Activated naive CD8-positive, alpha-beta T cell treated with anti-CD3 and anti-CD28 coated beads, Interleukin-2, amount 50 U/mL, for 24 hours (primary cell): ENCODE measurements around the gene CD164.

ENCODE experiments used
- ATAC-seq: fragments of 150-1000 bp; cut with Tn5 transposase; one replicate; pipeline ENCODE4 v1.10.0; 2021
- DNase-seq: peaks from one replicate; pipeline ENCODE4 v3.0.0; 2021
- H3K27ac Mint-ChIP-seq: one replicate; pipeline ENCODE4 v1.8.0; 2021; ENCODE audit warnings: mild to moderate bottlenecking, mixed read lengths
- H3K27me3 Mint-ChIP-seq: one replicate; pipeline ENCODE4 v1.8.0; 2021; ENCODE audit warnings: mixed read lengths
- H3K36me3 Mint-ChIP-seq: one replicate; pipeline ENCODE4 v1.8.0; 2021; ENCODE audit warnings: low read depth, mixed read lengths
- H3K4me1 Mint-ChIP-seq: one replicate; pipeline ENCODE4 v1.8.0; 2021; ENCODE audit warnings: mixed read lengths
- H3K4me3 Mint-ChIP-seq: one replicate; pipeline ENCODE4 v1.8.0; 2021; ENCODE audit warnings: mild to moderate bottlenecking, moderate library complexity, mixed read lengths
- H3K9me3 Mint-ChIP-seq: one replicate; pipeline ENCODE4 v1.8.0; 2021; ENCODE audit warnings: mixed read lengths

CD164 gene

DNA sequence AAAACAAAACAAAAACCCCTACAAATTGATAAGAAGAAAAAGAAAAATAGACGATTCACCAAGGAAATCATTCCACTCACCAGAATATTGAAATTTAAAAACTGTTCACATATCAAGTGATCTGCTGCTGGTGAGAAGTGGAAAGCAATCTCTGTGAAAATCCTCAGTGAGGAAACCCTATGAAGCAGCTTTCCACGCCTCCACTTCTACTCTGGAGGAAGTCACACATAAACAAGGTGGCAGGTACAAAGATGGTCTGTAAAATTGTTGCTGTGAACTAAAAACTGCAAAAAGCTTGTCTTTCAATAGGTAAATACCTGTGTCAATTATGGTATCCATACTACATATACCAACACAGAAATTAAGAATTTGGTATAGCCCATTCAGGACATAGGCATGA lies 18.5 kb downstream of the CD164 start:
- no peak overlapping the region for H3K27ac Mint-ChIP-seq
- no peak for ATAC-seq
- H3K27me3 Mint-ChIP-seq: no peaks in the 10 kb centered on the region
- H3K4me3 Mint-ChIP-seq: no peak overlapping the region
- no peak for DNase-seq
- H3K36me3 Mint-ChIP-seq: peaks cover 82% of the 10 kb centered on the region
- H3K4me1 Mint-ChIP-seq: peaks cover 18% of the 10 kb centered on the region
- no peaks in the 10 kb centered on the region for H3K9me3 Mint-ChIP-seq

DNA sequence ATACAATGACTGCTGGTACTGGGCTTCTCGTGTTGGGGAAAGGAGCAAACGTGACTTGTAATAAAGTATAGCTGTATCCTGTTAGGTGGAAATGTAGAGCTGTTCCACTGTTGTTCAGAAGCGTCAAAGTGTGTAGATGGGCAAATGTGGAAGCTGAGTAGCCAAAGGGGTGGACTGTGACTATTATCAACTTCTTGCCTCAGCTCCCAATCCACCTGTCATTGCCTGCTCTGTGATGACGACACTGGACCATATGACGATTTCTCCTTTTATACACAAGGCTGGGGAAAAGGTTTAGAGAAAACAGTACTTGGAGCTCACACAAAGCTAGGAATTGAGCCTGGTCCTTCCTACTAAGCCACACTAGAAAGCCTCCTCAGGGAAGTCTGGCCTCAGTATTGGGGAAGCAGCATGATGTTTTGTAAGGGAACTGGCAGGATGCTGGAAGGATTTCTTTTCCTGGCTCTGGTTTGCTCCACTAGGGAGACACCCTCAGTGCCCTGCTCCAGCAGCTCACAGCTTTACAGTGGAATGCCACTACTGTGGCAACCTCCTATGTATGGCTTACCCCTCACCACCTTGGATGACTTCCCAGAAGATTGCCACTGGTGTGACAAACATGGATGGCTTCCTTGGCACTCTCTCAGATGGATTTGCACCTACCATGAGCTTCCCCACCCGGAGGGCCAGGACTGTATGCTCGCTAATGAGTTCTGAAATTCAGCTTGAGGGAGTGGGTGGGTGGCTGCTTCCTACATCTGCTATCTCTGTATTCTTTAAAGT lies 20.0 kb downstream of the CD164 start:
- no peak for DNase-seq
- peaks cover 86% of the 10 kb centered on the region for H3K36me3 Mint-ChIP-seq
- no peaks in the 10 kb centered on the region for H3K27me3 Mint-ChIP-seq
- peaks cover 14% of the 10 kb centered on the region for H3K4me1 Mint-ChIP-seq
- no peaks in the 10 kb centered on the region for H3K9me3 Mint-ChIP-seq
- no peak overlapping the region for H3K27ac Mint-ChIP-seq
- no peak for ATAC-seq
- H3K4me3 Mint-ChIP-seq: no peak overlapping the region

DNA sequence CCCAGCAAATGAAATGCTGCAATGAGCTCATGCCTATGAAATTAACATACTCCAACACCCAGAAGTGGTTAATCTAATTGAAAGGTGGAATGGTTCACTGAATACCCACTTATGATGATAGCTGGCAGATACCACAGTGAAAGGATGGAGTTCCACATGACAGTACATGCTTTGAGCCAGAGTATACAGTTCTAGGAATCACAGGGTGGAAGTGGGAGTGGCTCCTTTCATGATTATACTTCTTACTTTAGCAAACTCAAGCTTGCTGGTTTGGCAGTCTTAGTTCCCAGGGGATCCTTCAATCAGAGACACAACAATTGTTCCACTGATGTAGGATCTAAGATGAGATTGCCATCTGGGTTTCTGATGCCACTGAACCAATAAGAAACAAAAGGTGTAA lies 21.5 kb downstream of the CD164 start:
- ATAC-seq (no peak), DNase-seq (no peak)
- peaks cover 83% of the 10 kb centered on the region for H3K36me3 Mint-ChIP-seq
- H3K27me3 Mint-ChIP-seq: no peaks in the 10 kb centered on the region
- no peak overlapping the region for H3K4me3 Mint-ChIP-seq
- H3K27ac Mint-ChIP-seq: no peak overlapping the region
- no peaks in the 10 kb centered on the region for H3K9me3 Mint-ChIP-seq
- H3K4me1 Mint-ChIP-seq: peaks cover 13% of the 10 kb centered on the region

DNA sequence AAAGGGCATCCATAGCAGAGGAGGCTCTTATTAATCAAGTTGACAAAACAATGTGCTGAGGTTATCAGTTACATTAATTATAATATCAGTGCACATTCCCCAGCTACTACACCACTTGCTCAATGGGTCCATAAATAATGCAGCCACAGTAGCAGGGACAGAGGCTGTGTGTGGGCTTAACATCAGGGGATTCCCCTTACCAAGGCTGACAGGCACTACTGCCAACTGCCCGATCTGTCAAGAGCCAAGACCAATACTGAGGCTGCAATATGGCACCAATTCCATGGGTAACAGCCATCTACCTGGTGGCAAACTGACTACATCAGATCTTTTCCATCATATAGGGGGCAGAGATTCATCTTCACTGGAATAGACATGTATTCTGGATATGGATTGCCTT lies 22.0 kb downstream of the CD164 start:
- peaks cover 13% of the 10 kb centered on the region for H3K4me1 Mint-ChIP-seq
- DNase-seq (no peak), ATAC-seq (no peak)
- no peak overlapping the region for H3K27ac Mint-ChIP-seq
- no peaks in the 10 kb centered on the region for H3K27me3 Mint-ChIP-seq
- H3K36me3 Mint-ChIP-seq: peaks cover 86% of the 10 kb centered on the region
- H3K4me3 Mint-ChIP-seq: no peak overlapping the region
- no peaks in the 10 kb centered on the region for H3K9me3 Mint-ChIP-seq

DNA sequence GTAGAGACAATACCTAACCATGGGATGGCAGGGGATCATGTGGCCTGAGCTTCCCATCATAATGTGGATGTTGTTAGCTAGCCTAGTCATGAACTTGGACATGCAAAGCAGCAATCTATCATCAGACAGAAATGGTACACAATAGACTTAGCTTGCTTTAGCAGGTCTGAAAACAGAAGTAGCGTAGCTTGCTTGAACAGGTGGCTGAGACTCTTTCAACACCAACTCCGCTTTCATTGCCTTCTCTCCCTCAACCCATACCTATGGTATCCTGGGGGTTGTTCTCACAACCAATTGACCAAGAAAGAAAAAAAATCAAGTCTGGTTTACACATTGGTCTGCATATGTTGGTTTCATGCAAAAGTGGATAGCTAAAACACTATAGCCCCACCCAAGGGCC lies 23.0 kb downstream of the CD164 start:
- H3K27me3 Mint-ChIP-seq: no peaks in the 10 kb centered on the region
- peaks cover 80% of the 10 kb centered on the region for H3K36me3 Mint-ChIP-seq
- DNase-seq (no peak), ATAC-seq (no peak)
- H3K9me3 Mint-ChIP-seq: no peaks in the 10 kb centered on the region
- H3K4me1 Mint-ChIP-seq: peaks cover 12% of the 10 kb centered on the region
- no peak overlapping the region for H3K4me3 Mint-ChIP-seq
- H3K27ac Mint-ChIP-seq: no peak overlapping the region

DNA sequence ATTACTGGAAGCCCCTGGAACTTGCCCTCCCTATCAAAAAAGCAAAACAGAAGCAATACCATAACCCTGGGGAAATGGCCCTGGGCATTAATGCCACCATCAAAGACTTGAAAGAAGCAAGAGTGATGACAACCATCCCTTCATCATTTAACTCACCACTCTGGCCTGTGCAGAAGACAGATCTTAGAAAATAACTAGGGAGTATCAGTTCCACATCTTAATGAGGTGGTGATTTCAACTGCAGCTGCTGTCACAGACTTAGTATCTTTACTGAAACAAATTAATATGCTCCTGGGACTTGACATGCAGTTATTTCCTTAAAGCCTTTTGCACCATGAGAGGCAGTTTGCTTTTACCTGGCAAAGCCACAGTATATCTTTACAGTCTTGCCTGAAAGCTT lies 24.1 kb downstream of the CD164 start:
- Mint-ChIP-seq H3K36me3 (peaks cover 77% of the 10 kb centered on the region), H3K27ac (no peak overlapping the region), H3K27me3 (no peaks in the 10 kb centered on the region), H3K4me1 (peaks cover 5% of the 10 kb centered on the region), H3K9me3 (no peaks in the 10 kb centered on the region), H3K4me3 (no peak overlapping the region)
- DNase-seq (no peak), ATAC-seq (no peak)

DNA sequence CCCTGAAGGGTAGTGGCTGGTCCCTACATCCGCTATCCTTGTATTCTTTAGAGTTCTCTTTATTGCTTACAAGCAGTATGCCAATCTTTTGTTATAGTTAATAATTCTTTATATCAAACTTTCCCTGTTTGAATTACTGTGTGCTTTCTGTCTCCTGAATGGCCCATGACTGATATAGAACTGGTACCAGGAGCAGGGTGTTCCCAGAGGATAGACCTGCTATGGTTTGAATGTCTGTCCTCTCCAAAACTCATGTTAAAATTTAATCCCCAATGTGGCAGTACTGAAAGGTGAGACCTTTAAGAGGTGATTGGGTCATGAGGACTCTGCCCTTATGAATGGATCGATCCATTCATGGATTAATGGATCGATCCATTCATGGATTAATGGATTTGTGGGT lies 26.0 kb downstream of the CD164 start:
- H3K36me3 Mint-ChIP-seq: peaks cover 71% of the 10 kb centered on the region
- ATAC-seq: no peak
- peaks cover 5% of the 10 kb centered on the region for H3K4me1 Mint-ChIP-seq
- DNase-seq: no peak
- H3K9me3 Mint-ChIP-seq: no peaks in the 10 kb centered on the region
- H3K27me3 Mint-ChIP-seq: no peaks in the 10 kb centered on the region
- no peak overlapping the region for H3K27ac Mint-ChIP-seq
- H3K4me3 Mint-ChIP-seq: no peak overlapping the region

DNA sequence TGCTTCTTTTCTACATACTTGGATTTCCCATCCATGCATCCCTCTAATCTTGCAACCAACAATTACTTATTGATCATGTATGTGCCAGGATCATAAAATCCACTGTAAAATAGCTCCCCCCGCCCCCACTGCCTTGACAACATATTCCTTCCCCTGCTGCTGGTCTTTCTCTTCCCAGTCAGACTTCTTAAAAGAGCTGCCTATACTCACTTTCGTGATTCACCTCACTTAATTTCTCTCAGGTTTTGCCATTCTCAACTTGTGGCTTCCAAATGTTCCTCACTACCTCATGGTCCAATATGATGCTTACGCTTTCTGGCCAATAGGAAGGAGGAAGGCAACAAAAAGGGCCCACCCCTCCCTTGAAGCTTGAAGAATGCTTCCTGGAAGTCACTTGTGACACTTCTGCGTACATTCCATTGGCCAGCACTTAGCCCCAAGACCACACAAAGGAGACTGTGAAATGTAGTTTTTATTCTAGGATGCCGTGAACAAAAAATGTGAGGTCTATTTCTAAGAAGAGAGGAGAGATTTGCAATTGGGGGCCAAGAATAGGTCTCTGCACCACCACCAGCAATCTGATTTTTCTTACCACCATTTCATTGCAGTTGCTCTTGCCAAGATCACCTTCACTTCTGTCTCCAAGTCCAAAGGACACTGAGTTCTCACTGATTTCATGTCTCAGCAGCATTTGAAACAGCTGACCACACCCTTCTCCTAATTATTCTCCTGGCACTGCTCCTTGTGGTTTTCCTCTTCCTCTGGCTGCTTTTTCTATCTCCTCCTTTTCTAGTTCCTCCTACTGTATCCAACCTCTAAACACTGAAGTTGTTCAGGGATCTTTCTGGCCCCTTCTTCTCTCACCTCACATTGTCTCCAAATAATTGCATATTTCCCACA lies 30.8 kb downstream of the CD164 start:
- Mint-ChIP-seq H3K36me3 (peaks cover 25% of the 10 kb centered on the region), H3K9me3 (no peaks in the 10 kb centered on the region), H3K4me3 (no peak overlapping the region), H3K27me3 (no peaks in the 10 kb centered on the region), H3K27ac (no peak overlapping the region), H3K4me1 (peaks cover 3% of the 10 kb centered on the region)
- ATAC-seq: no peak
- no peak for DNase-seq

DNA sequence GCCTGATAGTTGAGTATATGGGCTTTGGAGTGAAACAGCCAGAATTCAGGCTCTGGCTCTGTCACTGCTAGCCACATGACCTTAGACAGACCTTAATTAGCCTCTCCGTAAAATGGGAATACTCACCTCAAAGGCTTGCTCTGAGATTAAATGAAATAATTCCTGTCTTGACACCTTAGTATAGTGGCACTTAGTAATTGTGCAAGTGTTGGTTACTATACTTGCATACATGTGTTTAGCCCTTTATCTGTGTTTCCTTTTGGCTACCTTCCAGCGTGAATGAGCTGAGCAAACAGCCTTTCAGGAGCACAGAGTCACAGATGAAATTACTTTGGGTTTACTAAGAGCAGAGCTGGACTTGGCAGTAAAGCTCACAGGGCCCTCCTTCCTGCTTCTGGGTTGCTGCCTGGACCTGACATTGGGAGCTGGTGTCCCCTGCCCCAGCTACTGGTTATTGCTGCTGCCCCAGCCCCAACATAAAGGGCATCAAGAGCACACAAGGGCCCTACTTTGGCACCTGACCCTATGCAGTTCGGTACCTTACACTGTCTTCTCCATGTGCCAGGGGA lies 32.8 kb downstream of the CD164 start:
- no peak for ATAC-seq
- H3K4me1 Mint-ChIP-seq: peaks cover 6% of the 10 kb centered on the region
- no peak for DNase-seq

DNA sequence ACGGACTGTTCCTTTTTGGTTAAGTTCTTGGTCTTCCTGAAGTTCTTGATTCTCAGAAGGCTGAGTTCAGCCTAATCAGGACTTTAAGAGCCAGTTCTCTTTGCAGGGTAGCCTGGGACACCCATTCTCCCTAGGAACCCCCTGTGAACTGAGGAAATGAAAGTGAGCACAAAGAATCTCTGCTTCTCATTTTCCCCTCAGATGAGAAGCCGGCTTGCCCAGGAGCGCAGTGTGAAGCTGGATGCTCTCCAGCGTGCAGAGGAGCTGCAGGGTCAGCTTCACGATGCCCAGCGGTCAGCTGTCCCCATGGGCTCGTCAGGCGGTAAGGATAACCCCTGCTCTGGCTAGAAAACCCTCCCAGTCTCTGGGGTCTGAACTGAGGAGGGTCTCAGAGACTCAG lies 34.0 kb downstream of the CD164 start:
- H3K4me1 Mint-ChIP-seq: peaks cover 6% of the 10 kb centered on the region
- no peak overlapping the region for H3K27ac Mint-ChIP-seq
- no peaks in the 10 kb centered on the region for H3K9me3 Mint-ChIP-seq
- DNase-seq (no peak), ATAC-seq (no peak)
- H3K4me3 Mint-ChIP-seq: no peak overlapping the region
- peaks cover 7% of the 10 kb centered on the region for H3K36me3 Mint-ChIP-seq
- H3K27me3 Mint-ChIP-seq: no peaks in the 10 kb centered on the region

More for the DNA sequence above, 32.8 kb downstream of the CD164 start:
- peaks cover 15% of the 10 kb centered on the region for H3K36me3 Mint-ChIP-seq
- H3K4me3 Mint-ChIP-seq: no peak overlapping the region
- H3K27ac Mint-ChIP-seq: no peak overlapping the region
- no peaks in the 10 kb centered on the region for H3K9me3 Mint-ChIP-seq
- H3K27me3 Mint-ChIP-seq: no peaks in the 10 kb centered on the region

DNA sequence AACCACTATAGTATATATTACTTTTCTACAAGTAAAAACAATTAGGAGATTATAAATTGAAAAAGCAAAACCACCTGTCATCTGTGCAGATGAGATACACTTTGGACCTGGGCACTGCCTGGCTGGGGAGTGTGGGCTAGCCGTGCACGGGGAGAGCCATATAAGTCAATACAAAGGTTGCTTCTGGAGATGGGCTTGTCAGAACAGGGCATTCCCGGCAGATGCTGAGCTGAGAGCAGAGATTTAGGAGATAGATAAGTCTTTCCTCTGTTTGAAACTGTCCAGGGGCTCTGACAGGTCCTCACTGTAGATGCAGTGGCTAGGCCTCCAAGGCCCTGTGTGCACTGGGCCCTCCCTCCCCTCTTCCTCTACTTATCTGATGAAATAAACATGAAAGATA lies 34.5 kb downstream of the CD164 start:
- Mint-ChIP-seq H3K27ac (no peak overlapping the region), H3K9me3 (no peaks in the 10 kb centered on the region), H3K36me3 (peaks cover 4% of the 10 kb centered on the region), H3K27me3 (no peaks in the 10 kb centered on the region), H3K4me3 (no peak overlapping the region), H3K4me1 (peaks cover 6% of the 10 kb centered on the region)
- DNase-seq: no peak
- ATAC-seq: no peak

DNA sequence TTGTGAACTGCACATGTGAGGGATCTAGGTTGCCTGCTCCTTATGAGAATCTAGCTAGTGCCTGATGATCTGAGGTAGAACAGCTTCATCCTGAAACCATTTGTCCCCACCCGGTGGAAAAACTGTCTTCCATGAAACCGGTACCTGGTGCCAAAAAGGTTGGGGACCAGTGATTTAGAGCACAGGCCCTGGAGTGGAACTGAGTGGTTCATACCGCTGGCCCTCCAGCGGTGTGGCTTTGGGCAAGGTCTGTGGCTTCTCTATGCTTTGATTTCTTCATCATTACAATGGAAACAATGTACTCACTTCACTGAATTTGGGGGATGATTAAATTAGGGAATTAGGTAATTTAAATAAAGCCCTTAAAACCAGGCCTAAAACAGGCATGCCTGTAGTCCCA lies 36.3 kb downstream of the CD164 start:
- Mint-ChIP-seq H3K36me3 (no peaks in the 10 kb centered on the region), H3K27me3 (no peaks in the 10 kb centered on the region), H3K9me3 (no peaks in the 10 kb centered on the region), H3K4me1 (peaks cover 3% of the 10 kb centered on the region), H3K27ac (no peak overlapping the region), H3K4me3 (no peak overlapping the region)
- no peak for DNase-seq
- peak; percentile 57 for ATAC-seq

DNA sequence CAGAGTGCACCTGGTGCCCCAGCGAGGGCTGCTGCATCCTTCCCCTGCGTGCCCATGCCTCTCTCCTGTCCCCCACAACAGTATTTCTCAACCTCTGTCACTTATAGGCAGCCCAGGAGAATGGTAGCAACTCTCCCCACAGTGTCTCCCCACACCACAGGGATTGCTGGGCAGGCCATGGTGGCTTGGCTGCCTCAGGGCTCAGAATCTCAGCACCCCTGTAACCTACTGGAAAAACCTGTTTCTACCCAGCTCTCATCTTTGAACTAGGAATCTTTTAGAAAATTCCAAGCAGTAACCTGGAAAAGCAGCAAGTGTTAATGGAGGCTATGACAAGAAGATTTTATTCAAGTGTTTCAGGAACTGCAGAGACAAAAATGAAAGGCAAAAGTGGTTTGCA lies 38.0 kb downstream of the CD164 start:
- no peaks in the 10 kb centered on the region for H3K27me3 Mint-ChIP-seq
- no peak for ATAC-seq
- no peak overlapping the region for H3K27ac Mint-ChIP-seq
- DNase-seq: no peak
- no peak overlapping the region for H3K4me3 Mint-ChIP-seq
- no peaks in the 10 kb centered on the region for H3K36me3 Mint-ChIP-seq
- no peaks in the 10 kb centered on the region for H3K9me3 Mint-ChIP-seq
- H3K4me1 Mint-ChIP-seq: peaks cover 3% of the 10 kb centered on the region

DNA sequence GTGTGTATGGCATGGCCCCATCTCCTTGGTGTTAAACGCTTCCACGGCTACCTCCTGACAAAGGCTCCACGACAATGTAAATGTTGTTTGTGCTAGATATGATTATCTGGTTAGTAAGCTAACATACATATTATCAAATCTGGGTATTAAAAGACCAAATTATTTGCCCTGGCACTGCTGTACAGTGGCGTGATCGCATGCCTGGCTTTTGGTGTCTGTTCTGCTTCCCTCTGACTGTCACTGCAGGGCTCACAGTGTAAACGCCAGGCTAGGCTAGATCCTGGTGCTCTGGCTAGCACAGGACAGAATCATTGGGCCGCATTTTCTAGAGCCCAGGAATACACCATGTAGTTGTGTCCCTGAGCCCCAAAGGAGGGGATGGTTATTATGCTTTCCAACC lies 38.7 kb downstream of the CD164 start:
- peaks cover 3% of the 10 kb centered on the region for H3K4me1 Mint-ChIP-seq
- DNase-seq (no peak), ATAC-seq (no peak)
- H3K27me3 Mint-ChIP-seq: no peaks in the 10 kb centered on the region
- no peak overlapping the region for H3K4me3 Mint-ChIP-seq
- H3K36me3 Mint-ChIP-seq: no peaks in the 10 kb centered on the region
- H3K27ac Mint-ChIP-seq: no peak overlapping the region
- H3K9me3 Mint-ChIP-seq: no peaks in the 10 kb centered on the region

DNA sequence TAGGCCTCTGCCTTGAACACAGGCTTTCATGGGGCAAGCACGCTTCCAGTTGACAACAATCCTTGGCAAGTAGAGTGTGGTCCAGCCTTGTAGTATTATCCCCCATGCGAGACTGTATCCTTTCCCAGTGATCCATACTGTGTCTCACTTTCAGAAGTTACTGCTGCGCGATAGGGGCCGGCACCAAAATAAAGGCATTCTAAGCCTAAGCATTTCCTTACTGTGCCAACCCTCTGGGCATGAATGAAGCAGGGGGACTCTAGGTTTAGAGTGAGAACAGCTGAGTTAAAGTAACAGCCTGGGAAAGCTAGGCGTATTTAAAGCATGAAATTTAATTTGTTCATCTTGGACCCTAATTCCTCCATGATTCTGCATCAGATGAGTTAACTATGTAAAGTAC lies 39.4 kb downstream of the CD164 start:
- no peaks in the 10 kb centered on the region for H3K36me3 Mint-ChIP-seq
- no peaks in the 10 kb centered on the region for H3K9me3 Mint-ChIP-seq
- DNase-seq (no peak), ATAC-seq (no peak)
- peaks cover 3% of the 10 kb centered on the region for H3K4me1 Mint-ChIP-seq
- H3K27me3 Mint-ChIP-seq: no peaks in the 10 kb centered on the region
- H3K4me3 Mint-ChIP-seq: no peak overlapping the region
- H3K27ac Mint-ChIP-seq: no peak overlapping the region
